ENCODE results near the gene UST. TPM values are rescaled to one million over a fixed set of nuclear protein-coding genes. Genes with fewer than 3 reads are reported as not detected.

UST gene
- total and polyA plus RNA-seq, 2 of the 8 experiments (the other 6 are each of a cell fraction or from before 2014, with no cell fraction given), result 13.5 to 34.5 TPM

DNA sequence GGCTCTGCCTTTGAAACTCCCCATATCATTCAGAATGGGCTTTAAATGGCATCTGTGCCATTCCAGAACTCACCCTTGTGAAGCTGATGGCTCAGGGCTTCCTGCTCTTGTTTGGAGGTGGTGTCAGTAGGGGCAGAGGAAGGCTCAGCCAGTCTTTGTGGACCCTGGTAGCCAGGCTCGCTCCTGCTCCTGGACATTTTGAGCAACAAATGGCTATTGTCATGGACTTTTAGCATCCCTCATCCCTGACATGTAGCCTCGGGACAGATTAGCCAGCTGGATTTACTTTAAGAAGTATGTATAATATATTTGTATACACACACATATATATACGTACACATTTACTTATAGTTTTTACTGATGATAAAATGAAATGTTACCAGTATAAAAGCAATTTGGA is 104.1 kb downstream of the UST start (continued):
- TF ChIP-seq, protein P1, sequence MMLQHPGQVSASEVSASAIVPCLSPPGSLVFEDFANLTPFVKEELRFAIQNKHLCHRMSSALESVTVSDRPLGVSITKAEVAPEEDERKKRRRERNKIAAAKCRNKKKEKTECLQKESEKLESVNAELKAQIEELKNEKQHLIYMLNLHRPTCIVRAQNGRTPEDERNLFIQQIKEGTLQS (IDR thresholded peaks at IDR 0.05; ENCODE audit: insufficient read depth, low read depth, low read length), result no peak
- TF ChIP-seq, protein P2, sequence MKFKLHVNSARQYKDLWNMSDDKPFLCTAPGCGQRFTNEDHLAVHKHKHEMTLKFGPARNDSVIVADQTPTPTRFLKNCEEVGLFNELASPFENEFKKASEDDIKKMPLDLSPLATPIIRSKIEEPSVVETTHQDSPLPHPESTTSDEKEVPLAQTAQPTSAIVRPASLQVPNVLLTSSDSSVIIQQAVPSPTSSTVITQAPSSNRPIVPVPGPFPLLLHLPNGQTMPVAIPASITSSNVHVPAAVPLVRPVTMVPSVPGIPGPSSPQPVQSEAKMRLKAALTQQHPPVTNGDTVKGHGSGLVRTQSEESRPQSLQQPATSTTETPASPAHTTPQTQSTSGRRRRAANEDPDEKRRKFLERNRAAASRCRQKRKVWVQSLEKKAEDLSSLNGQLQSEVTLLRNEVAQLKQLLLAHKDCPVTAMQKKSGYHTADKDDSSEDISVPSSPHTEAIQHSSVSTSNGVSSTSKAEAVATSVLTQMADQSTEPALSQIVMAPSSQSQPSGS (IDR thresholded peaks at IDR 0.05; ENCODE audit: low read length), result no peak

All from H1 (cell line).